Osteocyte (in vitro differentiated cells): ENCODE measurements around the gene SNAI3. TPM values are rescaled to one million over a fixed set of nuclear protein-coding genes. Genes with fewer than 3 reads are reported as not detected.
A peak's percentile ranks its signal among the peaks of the same experiment; 100 is the strongest.

Source experiments
- DNase-seq: peaks from one replicate; pipeline ENCODE4 v3.0.0; 2021; ENCODE audit warnings: mixed read lengths; ENCODE audit not compliant: unreplicated experiment; ENCODE audit errors: extremely low spot score
- H3K27ac Mint-ChIP-seq: one replicate; pipeline ENCODE4 v1.8.0; 2021; ENCODE audit warnings: mild to moderate bottlenecking, mixed read lengths; ENCODE audit not compliant: unreplicated experiment
- H3K27me3 Mint-ChIP-seq: one replicate; pipeline ENCODE4 v1.8.0; 2021; ENCODE audit warnings: mixed read lengths; ENCODE audit not compliant: unreplicated experiment
- H3K36me3 Mint-ChIP-seq: one replicate; pipeline ENCODE4 v1.8.0; 2021; ENCODE audit warnings: mixed read lengths; ENCODE audit not compliant: unreplicated experiment
- H3K4me1 Mint-ChIP-seq: one replicate; pipeline ENCODE4 v1.8.0; 2021; ENCODE audit warnings: mixed read lengths; ENCODE audit not compliant: unreplicated experiment
- H3K4me3 Mint-ChIP-seq: one replicate; pipeline ENCODE4 v1.8.0; 2021; ENCODE audit warnings: mild to moderate bottlenecking, moderate library complexity, mixed read lengths; ENCODE audit not compliant: unreplicated experiment
- H3K9me3 Mint-ChIP-seq: one replicate; pipeline ENCODE4 v1.8.0; 2021; ENCODE audit warnings: mixed read lengths; ENCODE audit not compliant: unreplicated experiment
- CTCF ChIP-seq: fragments of 200-600 bp; sonication (generic); IDR thresholded peaks from 2 replicates; pipeline ENCODE4 v1.5.0; 2021; ENCODE audit warnings: antibody characterized with exemption, mild to moderate bottlenecking, moderate library complexity
- total RNA-seq: library from RNA; stranded (reverse); gene quantifications from 2 replicates; pipeline ENCODE4 v1.2.1, GENCODE V29; 2021

The SNAI3 gene
- total RNA-seq, 1 donor from 2014 or later, result not detected

- Mint-ChIP-seq H3K36me3 (peaks cover 16% of the 10 kb centered on the region), H3K27ac (no peak overlapping the region), H3K27me3 (no peaks in the 10 kb centered on the region), H3K9me3 (no peaks in the 10 kb centered on the region), H3K4me3 (no peak overlapping the region), H3K4me1 (peaks cover 8% of the 10 kb centered on the region)
- no peak for DNase-seq
- TF ChIP-seq CTCF, result peak; percentile 32
Measured at GRCh38 chr16:88633684-88634140, 52.6 kb downstream of the SNAI3 start.

GRCh38 chr16:88632587-88632930 is 53.7 kb downstream of the SNAI3 start:
- no peak for DNase-seq
- no peaks in the 10 kb centered on the region for H3K27me3 Mint-ChIP-seq
- H3K27ac Mint-ChIP-seq, result no peak overlapping the region
- no peak overlapping the region for H3K4me3 Mint-ChIP-seq
- H3K9me3 Mint-ChIP-seq, result no peaks in the 10 kb centered on the region
- peaks cover 18% of the 10 kb centered on the region for H3K36me3 Mint-ChIP-seq
- TF ChIP-seq CTCF, result no peak
- H3K4me1 Mint-ChIP-seq, result peaks cover 8% of the 10 kb centered on the region

- Mint-ChIP-seq H3K27ac (no peak overlapping the region), H3K27me3 (no peaks in the 10 kb centered on the region), H3K4me3 (no peak overlapping the region), H3K4me1 (peaks cover 8% of the 10 kb centered on the region), H3K9me3 (no peaks in the 10 kb centered on the region), H3K36me3 (peaks cover 19% of the 10 kb centered on the region)
- no peak for TF ChIP-seq CTCF
- no peak for DNase-seq
Measured at GRCh38 chr16:88631920-88632586, 54.3 kb downstream of the SNAI3 start.

GRCh38 chr16:88631384-88631783 is 54.9 kb downstream of the SNAI3 start:
- no peak for TF ChIP-seq CTCF
- Mint-ChIP-seq H3K9me3 (no peaks in the 10 kb centered on the region), H3K36me3 (peaks cover 20% of the 10 kb centered on the region), H3K27ac (no peak overlapping the region), H3K4me1 (peaks cover 8% of the 10 kb centered on the region), H3K27me3 (no peaks in the 10 kb centered on the region), H3K4me3 (no peak overlapping the region)
- DNase-seq, result no peak

- H3K36me3 Mint-ChIP-seq, result peaks cover 24% of the 10 kb centered on the region
- H3K27ac Mint-ChIP-seq, result no peak overlapping the region
- no peak for DNase-seq
- no peak for TF ChIP-seq CTCF
- H3K9me3 Mint-ChIP-seq, result no peaks in the 10 kb centered on the region
- H3K4me1 Mint-ChIP-seq, result peaks cover 8% of the 10 kb centered on the region
- H3K27me3 Mint-ChIP-seq, result no peaks in the 10 kb centered on the region
- H3K4me3 Mint-ChIP-seq, result no peak overlapping the region
Measured at GRCh38 chr16:88630941-88631340, 55.4 kb downstream of the SNAI3 start.
